Sigmoid colon (tissue), 7 donors: ENCODE measurements around the gene MAD1L1. TPM values are rescaled to one million over a fixed set of nuclear protein-coding genes. Genes with fewer than 3 reads are reported as not detected.

Experiments used
- DNase-seq: peaks from one replicate; pipeline ENCODE4 v3.0.0-alpha.2; 2019
- H3K27ac ChIP-seq, 4 donors: fragments of 200-600 bp; sonication (generic); one replicate each; pipeline ENCODE4 v1.5.1; 2016 to 2019; ENCODE audit warnings: mild to moderate bottlenecking in 1 of 4
- H3K27me3 ChIP-seq, 3 donors: fragments of 200-600 bp; sonication (generic); one replicate each; pipeline ENCODE4 v1.5.1; 2019; ENCODE audit warnings: mild to moderate bottlenecking in 1 of 3
- H3K36me3 ChIP-seq, 4 donors: fragments of 200-600 bp; sonication (generic); one replicate each; pipeline ENCODE4 v1.5.1; 2016 to 2019
- H3K4me1 ChIP-seq, 4 donors: fragments of 200-600 bp; sonication (generic); one replicate each; pipeline ENCODE4 v1.5.1; 2017 to 2019
- H3K4me3 ChIP-seq, 4 donors: fragments of 200-600 bp; sonication (generic); one replicate each; pipeline ENCODE4 v1.5.1; 2017 to 2019; ENCODE audit warnings: mild to moderate bottlenecking in 2 of 4, moderate library complexity in 1 of 4
- H3K9me3 ChIP-seq, 4 donors: fragments of 200-600 bp in 3 of 4; sonication (generic) in 3 of 4; one replicate each; pipeline versions ENCODE4 v1.5.1 to v1.6.1; 2013 to 2019
- EP300 ChIP-seq, 4 donors: sonication (generic); formaldehyde crosslinking; IDR thresholded peaks; one replicate each; pipeline ENCODE4 v1.6.1; 2017; ENCODE audit warnings: antibody characterized with exemption in 4 of 4
- POLR2A ChIP-seq, 2 donors: fragments of 450-650 bp; IDR thresholded peaks; one replicate each; pipeline ENCODE4 v1.6.1; 2016; ENCODE audit warnings: antibody characterized with exemption in 2 of 2, mild to moderate bottlenecking in 2 of 2, moderate library complexity in 2 of 2
- POLR2AphosphoS5 ChIP-seq, 4 donors: sonication (generic); formaldehyde crosslinking; IDR thresholded peaks; one replicate each; pipeline ENCODE4 v1.6.1; 2017; ENCODE audit warnings: antibody characterized with exemption in 4 of 4
- WGBS, 2 donors: extraction: QIAGEN DNeasy Blood & Tissue Kit; methylation state at CpG; one replicate each; pipeline ENCODE4 v1.1.7; 2013; 5-methylcytosine and 5-hydroxymethylcytosine counted together
- intact Hi-C: fragments of 100-400 bp; cut with DNase I; formaldehyde crosslinking; loops from one replicate; pipeline ENCODE4 v1.15.1; 2023
- polyA plus RNA-seq, 3 donors: library from polyadenylated mRNA; stranded (reverse); fragments of 200-250 nt; gene quantifications; one replicate each; pipeline ENCODE4 v1.2.3, GENCODE V29; 2013
- total RNA-seq, 4 donors: library from RNA; depleted of rRNA; stranded (reverse); fragments of >200 nt; gene quantifications; one replicate each; pipeline ENCODE4 v1.1.0, GENCODE V29; 2016
- TF ChIP-seq, protein P1 (sequence below), 4 experiments: fragments of 450-650 bp in 3 of 4; fragments of 200-600 bp in 1 of 4; IDR thresholded peaks; one replicate each; pipeline ENCODE4 v1.5.1; 2016 to 2019; ENCODE audit warnings: antibody characterized with exemption in 4 of 4, mild to moderate bottlenecking in 3 of 4, moderate library complexity in 2 of 4
- donor health status: healthy with polysubstance abuse.
- donor health status: Bipolar disorder and iron deficiency.
- donor health status: healthy.

MAD1L1 gene
- total and polyA plus RNA-seq, 7 donors: 10.2 to 38.4 (median 20.6) TPM

DNA sequence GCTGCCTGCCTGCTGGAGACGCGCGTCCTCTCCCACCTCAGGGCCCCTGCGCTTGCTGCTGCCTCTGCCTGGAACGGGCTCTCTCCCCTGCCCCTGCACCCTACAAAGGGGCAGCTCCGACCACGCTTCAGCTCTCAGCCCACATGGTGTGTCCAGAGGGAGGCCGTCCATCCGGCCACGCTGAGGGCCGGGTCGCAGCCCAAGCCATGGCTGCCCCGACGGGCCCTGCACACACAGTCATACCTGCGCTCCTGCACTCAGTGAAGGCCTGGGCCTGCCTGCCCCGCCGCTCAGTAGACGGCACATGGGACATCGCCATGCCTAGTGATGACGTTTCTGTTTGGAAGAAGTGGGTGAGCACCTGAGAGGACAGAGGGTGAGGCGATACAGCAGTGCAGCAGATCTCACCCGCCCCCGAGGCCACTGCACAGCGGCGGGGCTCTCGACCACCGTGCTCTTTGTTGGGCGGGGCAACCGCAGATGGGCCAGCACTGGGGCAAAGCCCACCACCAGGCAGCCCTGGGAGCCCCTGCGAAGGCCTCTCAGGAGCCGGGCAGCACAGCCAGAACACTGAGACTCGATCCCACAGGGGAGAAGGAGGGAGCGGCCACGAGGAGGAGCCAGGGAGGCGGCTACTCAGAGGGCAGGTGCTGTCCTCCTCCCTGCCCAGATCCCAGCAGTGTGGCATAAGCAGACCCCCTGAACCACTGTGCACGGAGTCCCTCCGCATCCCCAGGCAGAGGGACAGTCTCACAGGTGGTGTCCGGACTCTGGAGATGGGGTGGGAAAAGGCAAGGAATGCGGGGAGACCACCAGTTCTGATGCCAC is 129.5 kb downstream of the MAD1L1 start:
- DNase-seq: no peak
- TF ChIP-seq POLR2AphosphoS5 (IDR thresholded peaks at IDR 0.05): no peak
- no peak for TF ChIP-seq POLR2A (IDR thresholded peaks at IDR 0.05)
- no peak for TF ChIP-seq EP300 (IDR thresholded peaks at IDR 0.05)
- TF ChIP-seq, protein P1, sequence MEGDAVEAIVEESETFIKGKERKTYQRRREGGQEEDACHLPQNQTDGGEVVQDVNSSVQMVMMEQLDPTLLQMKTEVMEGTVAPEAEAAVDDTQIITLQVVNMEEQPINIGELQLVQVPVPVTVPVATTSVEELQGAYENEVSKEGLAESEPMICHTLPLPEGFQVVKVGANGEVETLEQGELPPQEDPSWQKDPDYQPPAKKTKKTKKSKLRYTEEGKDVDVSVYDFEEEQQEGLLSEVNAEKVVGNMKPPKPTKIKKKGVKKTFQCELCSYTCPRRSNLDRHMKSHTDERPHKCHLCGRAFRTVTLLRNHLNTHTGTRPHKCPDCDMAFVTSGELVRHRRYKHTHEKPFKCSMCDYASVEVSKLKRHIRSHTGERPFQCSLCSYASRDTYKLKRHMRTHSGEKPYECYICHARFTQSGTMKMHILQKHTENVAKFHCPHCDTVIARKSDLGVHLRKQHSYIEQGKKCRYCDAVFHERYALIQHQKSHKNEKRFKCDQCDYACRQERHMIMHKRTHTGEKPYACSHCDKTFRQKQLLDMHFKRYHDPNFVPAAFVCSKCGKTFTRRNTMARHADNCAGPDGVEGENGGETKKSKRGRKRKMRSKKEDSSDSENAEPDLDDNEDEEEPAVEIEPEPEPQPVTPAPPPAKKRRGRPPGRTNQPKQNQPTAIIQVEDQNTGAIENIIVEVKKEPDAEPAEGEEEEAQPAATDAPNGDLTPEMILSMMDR (IDR thresholded peaks at IDR 0.05): peak in 3 of 4 experiments; percentile 12 to 46 (median 12)
- intact Hi-C loops: loop anchor here (10.0 kb wide), 1 partner anchor 252 kb away; the partner anchor contains the start of gene EIF3B
- WGBS, 2 donors: 94 to 96% methylated on average over 39 of the region's 39 CpGs
- Histone ChIP-seq H3K36me3 (no peaks in the 10 kb centered on the region), H3K4me1 (peaks cover 0 to 32% (median 27%) of the 10 kb centered on the region in 4 donors), H3K27ac (peak overlapping the region; percentile 56 to 77 (median 72)), H3K27me3 (no peaks in the 10 kb centered on the region), H3K4me3 (peak overlapping the region in 1 of 4 donors; percentile 15), H3K9me3 (no peaks in the 10 kb centered on the region)

DNA sequence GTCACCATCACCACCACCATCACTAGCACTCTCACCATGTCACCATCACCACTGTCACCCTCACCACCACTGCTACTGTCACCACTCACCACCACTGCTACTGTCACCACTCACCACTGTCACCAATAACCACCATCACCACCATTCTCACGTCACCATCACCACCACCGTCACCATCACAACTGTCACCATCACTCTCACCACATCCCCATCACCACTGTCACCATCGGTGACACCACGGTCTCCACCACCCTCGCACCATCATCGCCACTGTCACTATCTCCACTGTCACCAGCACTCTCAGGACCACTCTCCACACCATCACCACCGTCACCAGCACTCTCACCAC is 130.4 kb downstream of the MAD1L1 start:
- H3K9me3 ChIP-seq: no peaks in the 10 kb centered on the region
- peaks cover 0 to 32% (median 27%) of the 10 kb centered on the region in 4 donors for H3K4me1 ChIP-seq
- H3K4me3 ChIP-seq: no peak overlapping the region
- DNase-seq: no peak
- no peak overlapping the region for H3K27ac ChIP-seq
- no peaks in the 10 kb centered on the region for H3K36me3 ChIP-seq
- 94 to 95% methylated on average over 7 of the region's 7 CpGs for WGBS, 2 donors
- intact Hi-C loops: loop anchor here (10.0 kb wide), 1 partner anchor 252 kb away; the partner anchor contains the start of gene EIF3B
- TF ChIP-seq EP300 (IDR thresholded peaks at IDR 0.05) (no peak), POLR2A (IDR thresholded peaks at IDR 0.05) (no peak), POLR2AphosphoS5 (IDR thresholded peaks at IDR 0.05) (no peak)
- TF ChIP-seq, protein P1 (IDR thresholded peaks at IDR 0.05): no peak
- H3K27me3 ChIP-seq: no peaks in the 10 kb centered on the region

DNA sequence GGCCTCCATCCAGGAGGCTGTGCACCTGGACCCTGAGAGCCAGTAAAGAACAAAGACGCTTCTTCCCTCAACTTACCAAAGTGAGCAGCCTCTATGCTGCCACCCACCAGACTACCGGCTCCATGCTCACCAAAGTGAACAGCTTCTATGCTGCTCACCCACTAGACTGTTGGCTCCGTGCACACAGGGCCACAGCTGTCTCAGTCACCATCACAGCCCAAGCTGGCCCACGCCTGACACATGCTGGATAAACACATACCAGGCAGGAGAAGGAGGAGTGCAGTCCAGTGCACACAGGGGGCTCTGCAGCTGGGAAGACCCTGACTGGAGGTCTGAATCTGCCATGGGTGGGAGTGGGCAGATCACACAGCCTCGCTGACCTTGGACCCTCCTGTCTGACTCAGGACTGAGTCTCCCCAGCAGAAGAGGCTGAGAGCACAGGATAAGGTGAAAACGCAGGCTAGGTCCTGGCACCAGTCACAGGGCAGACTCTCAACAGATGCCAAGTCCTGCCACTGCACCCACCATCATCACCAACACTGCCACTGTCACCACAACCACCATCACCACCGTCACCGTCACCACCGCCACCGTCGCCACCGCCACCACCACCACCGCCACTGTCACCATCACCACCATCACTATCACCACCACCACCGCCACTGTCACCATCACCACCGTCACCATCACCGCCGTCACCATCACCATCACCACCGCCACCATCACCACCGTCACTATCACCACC is 130.9 kb downstream of the MAD1L1 start:
- 96% methylated on average over 19 of the region's 19 CpGs for WGBS, 2 donors
- Histone ChIP-seq H3K27me3 (no peaks in the 10 kb centered on the region), H3K9me3 (no peaks in the 10 kb centered on the region), H3K36me3 (no peaks in the 10 kb centered on the region), H3K4me3 (no peak overlapping the region), H3K27ac (no peak overlapping the region), H3K4me1 (peaks cover 0 to 31% (median 27%) of the 10 kb centered on the region in 4 donors)
- intact Hi-C loops: loop anchor here (10.0 kb wide), 1 partner anchor 253 kb away; the partner anchor contains the start of gene EIF3B
- no peak for DNase-seq
- no peak for TF ChIP-seq POLR2A (IDR thresholded peaks at IDR 0.05)
- no peak for TF ChIP-seq EP300 (IDR thresholded peaks at IDR 0.05)
- TF ChIP-seq POLR2AphosphoS5 (IDR thresholded peaks at IDR 0.05): no peak
- TF ChIP-seq, protein P1 (IDR thresholded peaks at IDR 0.05): no peak

DNA sequence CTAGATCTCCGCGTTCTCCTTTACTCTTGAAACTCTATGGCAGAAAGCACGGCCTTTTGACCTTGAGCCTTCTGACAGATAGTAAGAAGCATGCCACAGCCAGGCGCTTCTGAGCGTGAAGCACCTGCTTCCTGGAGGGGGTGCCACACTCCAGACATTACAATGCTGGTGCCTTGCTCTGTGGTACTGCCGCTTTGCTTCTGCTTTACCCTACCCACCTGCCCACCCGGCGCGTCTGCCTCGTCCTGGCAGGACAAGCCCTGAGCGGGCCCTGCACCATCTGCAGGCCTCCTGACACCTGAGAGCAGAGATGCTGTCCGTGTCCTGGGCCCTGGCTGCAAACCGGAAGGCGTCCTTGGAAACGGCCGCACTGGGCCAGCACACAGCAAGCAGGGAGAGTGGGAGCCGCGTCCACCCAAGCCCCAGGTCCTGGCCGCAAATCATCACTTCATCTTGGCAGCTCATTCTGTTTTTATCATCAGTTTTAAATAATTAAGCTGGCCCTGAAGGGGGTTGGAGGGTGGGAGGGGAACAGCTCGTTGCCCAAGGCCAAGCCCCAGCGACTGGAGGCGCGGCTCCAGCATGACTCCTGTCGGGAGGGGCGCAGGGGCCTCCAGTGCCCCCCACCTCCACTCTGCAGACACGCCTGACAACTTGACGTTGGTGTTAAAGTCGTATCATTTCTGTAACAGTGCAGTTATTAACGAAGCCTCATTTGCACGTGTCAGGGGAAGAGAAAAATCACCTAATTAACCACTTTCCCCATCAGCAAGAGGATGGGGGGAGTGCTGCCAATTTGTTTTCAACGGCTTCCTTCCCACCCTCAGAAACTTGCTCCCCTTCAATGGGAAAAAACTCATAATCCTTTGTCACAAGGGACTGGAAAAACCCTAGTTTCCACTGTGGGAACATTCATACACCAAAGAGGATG is 132.2 kb downstream of the MAD1L1 start:
- H3K9me3 ChIP-seq: no peaks in the 10 kb centered on the region
- H3K4me1 ChIP-seq: peaks cover 0 to 26% (median 25%) of the 10 kb centered on the region in 4 donors
- no peak for DNase-seq
- no peak overlapping the region for H3K27ac ChIP-seq
- TF ChIP-seq POLR2A (IDR thresholded peaks at IDR 0.05) (no peak), EP300 (IDR thresholded peaks at IDR 0.05) (no peak), POLR2AphosphoS5 (IDR thresholded peaks at IDR 0.05) (no peak)
- TF ChIP-seq, protein P1 (IDR thresholded peaks at IDR 0.05): no peak
- H3K4me3 ChIP-seq: no peak overlapping the region
- WGBS, 2 donors: 75 to 87% methylated on average over 31 of the region's 31 CpGs
- no peaks in the 10 kb centered on the region for H3K27me3 ChIP-seq
- H3K36me3 ChIP-seq: no peaks in the 10 kb centered on the region
- intact Hi-C loops: loop anchor here (10.0 kb wide), 1 partner anchor 254 kb away; the partner anchor contains the start of gene EIF3B
